ENCODE results near the gene SURF6.
A peak's percentile ranks its signal among the peaks of the same experiment; 100 is the strongest.

Gene SURF6

GRCh38 chr9:133375116-133375723, 39.2 kb upstream of the SURF6 start:
- no peaks in the 10 kb centered on the region for H3K27me3 ChIP-seq (replicated peaks in 2 of 5; ENCODE audit: control insufficient read depth in 4 of 5, insufficient read depth in 5 of 5, low read length in 4 of 5)
- peak overlapping the region; percentile 79 to 91 (median 83) for H3K4me3 ChIP-seq (ENCODE audit: control insufficient read depth in 1 of 7, extremely low read depth in 1 of 7, insufficient read depth in 4 of 7, low read depth in 2 of 7, low read length in 6 of 7)
- peaks cover 0 to 30% (median 11%) of the 10 kb centered on the region in 4 experiments for H3K36me3 ChIP-seq (ENCODE audit: control insufficient read depth in 4 of 4, insufficient read depth in 4 of 4, low read length in 3 of 4)
- 0% methylated on average over 23 of the region's 39 CpGs for WGBS (ENCODE audit: insufficient coverage)
- peak overlapping the region; percentile 74 to 95 for H3K27ac ChIP-seq (ENCODE audit: insufficient read depth in 1 of 2, low read depth in 1 of 2, low read length in 2 of 2, poor library complexity in 1 of 2, severe bottlenecking in 2 of 2)
- H3K9me3 ChIP-seq (ENCODE audit: control extremely low read depth in 1 of 5, control insufficient read depth in 4 of 5, insufficient read depth in 2 of 5, low read depth in 1 of 5, low read length in 4 of 5), result peaks cover 0 to 1% (median 0%) of the 10 kb centered on the region in 5 experiments
- DNase-seq, result no peak
- peaks cover 8 to 49% (median 43%) of the 10 kb centered on the region in 4 experiments for H3K4me1 ChIP-seq (ENCODE audit: control extremely low read depth in 1 of 4, control insufficient read depth in 4 of 4, insufficient read depth in 4 of 4, low read length in 3 of 4)
- CTCF ChIA-PET, result interaction anchor here (1.3 to 7.6 kb wide), 3 partner anchors 17 to 190 kb away, joined by 3 to 75 read pairs (median 3); partner anchors contain the start of genes SURF1 and SURF2
- POLR2A ChIA-PET, result interaction anchor here (0.8 to 1.4 kb wide), 5 partner anchors 9 to 27 kb away, joined by 3 to 4 read pairs (median 3); no protein-coding TSS in a partner anchor

- H3K9me3 ChIP-seq (ENCODE audit: control extremely low read depth in 1 of 5, control insufficient read depth in 4 of 5, insufficient read depth in 2 of 5, low read depth in 1 of 5, low read length in 4 of 5), result peaks cover 0 to 1% (median 0%) of the 10 kb centered on the region in 5 experiments
- CTCF ChIA-PET, result interaction anchor here (1.3 to 7.6 kb wide), 3 partner anchors 17 to 189 kb away, joined by 3 to 75 read pairs (median 3); partner anchors contain the start of genes SURF1 and SURF2
- 19% methylated on average over 8 of the region's 12 CpGs for WGBS (ENCODE audit: insufficient coverage)
- H3K27ac ChIP-seq (ENCODE audit: insufficient read depth in 1 of 2, low read depth in 1 of 2, low read length in 2 of 2, poor library complexity in 1 of 2, severe bottlenecking in 2 of 2), result peak overlapping the region; percentile 74 to 95
- H3K27me3 ChIP-seq (replicated peaks in 2 of 5; ENCODE audit: control insufficient read depth in 4 of 5, insufficient read depth in 5 of 5, low read length in 4 of 5), result no peaks in the 10 kb centered on the region
- H3K36me3 ChIP-seq (ENCODE audit: control insufficient read depth in 4 of 4, insufficient read depth in 4 of 4, low read length in 3 of 4), result peaks cover 0 to 35% (median 14%) of the 10 kb centered on the region in 4 experiments
- POLR2A ChIA-PET, result interaction anchor here (1.0 to 1.4 kb wide), 4 partner anchors 9 to 41 kb away, joined by 3 to 4 read pairs (median 4); no protein-coding TSS in a partner anchor
- peak; percentile 54 to 82 (median 80) for DNase-seq
- H3K4me1 ChIP-seq (ENCODE audit: control extremely low read depth in 1 of 4, control insufficient read depth in 4 of 4, insufficient read depth in 4 of 4, low read length in 3 of 4), result peaks cover 8 to 49% (median 43%) of the 10 kb centered on the region in 4 experiments
- peak overlapping the region; percentile 79 to 91 (median 83) for H3K4me3 ChIP-seq (ENCODE audit: control insufficient read depth in 1 of 7, extremely low read depth in 1 of 7, insufficient read depth in 4 of 7, low read depth in 2 of 7, low read length in 6 of 7)
These were observed 38.7 kb upstream of the SURF6 start for GRCh38 chr9:133374612-133375115.

GRCh38 chr9:133372144-133372543, 36.2 kb upstream of the SURF6 start:
- no peaks in the 10 kb centered on the region for H3K27me3 ChIP-seq (replicated peaks in 2 of 5; ENCODE audit: control insufficient read depth in 4 of 5, insufficient read depth in 5 of 5, low read length in 4 of 5)
- WGBS (ENCODE audit: insufficient coverage), result 93% methylated on average over 7 of the region's 7 CpGs
- CTCF ChIA-PET, result interaction anchor here (1.0 to 7.6 kb wide), 8 partner anchors 9 to 42 kb away, joined by 3 to 75 read pairs (median 5); partner anchors contain the start of genes RPL7A, SURF1 and SURF2
- H3K27ac ChIP-seq (ENCODE audit: insufficient read depth in 1 of 2, low read depth in 1 of 2, low read length in 2 of 2, poor library complexity in 1 of 2, severe bottlenecking in 2 of 2), result peak overlapping the region; percentile 6 to 41
- H3K36me3 ChIP-seq (ENCODE audit: control insufficient read depth in 4 of 4, insufficient read depth in 4 of 4, low read length in 3 of 4), result peaks cover 4 to 60% (median 22%) of the 10 kb centered on the region in 4 experiments
- no peaks in the 10 kb centered on the region for H3K9me3 ChIP-seq (ENCODE audit: control extremely low read depth in 1 of 5, control insufficient read depth in 4 of 5, insufficient read depth in 2 of 5, low read depth in 1 of 5, low read length in 4 of 5)
- H3K4me3 ChIP-seq (ENCODE audit: control insufficient read depth in 1 of 7, extremely low read depth in 1 of 7, insufficient read depth in 4 of 7, low read depth in 2 of 7, low read length in 6 of 7), result no peak overlapping the region
- POLR2A ChIA-PET, result interaction anchor here (1.7 to 1.9 kb wide), 2 partner anchors 9 to 12 kb away, joined by 5 to 7 read pairs; no protein-coding TSS in a partner anchor
- H3K4me1 ChIP-seq (ENCODE audit: control extremely low read depth in 1 of 4, control insufficient read depth in 4 of 4, insufficient read depth in 4 of 4, low read length in 3 of 4), result peaks cover 8 to 51% (median 44%) of the 10 kb centered on the region in 4 experiments
- DNase-seq, result no peak

GRCh38 chr9:133371261-133371711, 35.3 kb upstream of the SURF6 start:
- H3K9me3 ChIP-seq (ENCODE audit: control extremely low read depth in 1 of 5, control insufficient read depth in 4 of 5, insufficient read depth in 2 of 5, low read depth in 1 of 5, low read length in 4 of 5), result no peaks in the 10 kb centered on the region
- H3K4me1 ChIP-seq (ENCODE audit: control extremely low read depth in 1 of 4, control insufficient read depth in 4 of 4, insufficient read depth in 4 of 4, low read length in 3 of 4), result peaks cover 8 to 44% (median 38%) of the 10 kb centered on the region in 4 experiments
- H3K27me3 ChIP-seq (replicated peaks in 2 of 5; ENCODE audit: control insufficient read depth in 4 of 5, insufficient read depth in 5 of 5, low read length in 4 of 5), result no peaks in the 10 kb centered on the region
- CTCF ChIA-PET, result interaction anchor here (0.7 to 7.6 kb wide), 12 partner anchors 8 to 191 kb away, joined by 3 to 75 read pairs (median 4); partner anchors contain the start of genes RPL7A, SURF1 and SURF2
- peak; percentile 43 to 70 (median 54) for DNase-seq
- H3K4me3 ChIP-seq (ENCODE audit: control insufficient read depth in 1 of 7, extremely low read depth in 1 of 7, insufficient read depth in 4 of 7, low read depth in 2 of 7, low read length in 6 of 7), result peak overlapping the region in 1 of 7 experiments; percentile 8
- peak overlapping the region in 1 of 2 experiments; percentile 41 for H3K27ac ChIP-seq (ENCODE audit: insufficient read depth in 1 of 2, low read depth in 1 of 2, low read length in 2 of 2, poor library complexity in 1 of 2, severe bottlenecking in 2 of 2)
- POLR2A ChIA-PET, result interaction anchor here (1.1 to 1.9 kb wide), 2 partner anchors 12 to 23 kb away, joined by 5 to 7 read pairs; partner anchors contain the start of genes MED22 and RPL7A
- peaks cover 7 to 68% (median 29%) of the 10 kb centered on the region in 4 experiments for H3K36me3 ChIP-seq (ENCODE audit: control insufficient read depth in 4 of 4, insufficient read depth in 4 of 4, low read length in 3 of 4)
- WGBS (ENCODE audit: insufficient coverage), result 25% methylated on average over 12 of the region's 12 CpGs

GRCh38 chr9:133370685-133371084, 34.7 kb upstream of the SURF6 start:
- H3K36me3 ChIP-seq (ENCODE audit: control insufficient read depth in 4 of 4, insufficient read depth in 4 of 4, low read length in 3 of 4), result peaks cover 12 to 74% (median 35%) of the 10 kb centered on the region in 4 experiments
- H3K27ac ChIP-seq (ENCODE audit: insufficient read depth in 1 of 2, low read depth in 1 of 2, low read length in 2 of 2, poor library complexity in 1 of 2, severe bottlenecking in 2 of 2), result peak overlapping the region in 1 of 2 experiments; percentile 41
- H3K4me1 ChIP-seq (ENCODE audit: control extremely low read depth in 1 of 4, control insufficient read depth in 4 of 4, insufficient read depth in 4 of 4, low read length in 3 of 4), result peaks cover 8 to 43% (median 36%) of the 10 kb centered on the region in 4 experiments
- peak overlapping the region in 1 of 7 experiments; percentile 8 for H3K4me3 ChIP-seq (ENCODE audit: control insufficient read depth in 1 of 7, extremely low read depth in 1 of 7, insufficient read depth in 4 of 7, low read depth in 2 of 7, low read length in 6 of 7)
- H3K9me3 ChIP-seq (ENCODE audit: control extremely low read depth in 1 of 5, control insufficient read depth in 4 of 5, insufficient read depth in 2 of 5, low read depth in 1 of 5, low read length in 4 of 5), result no peaks in the 10 kb centered on the region
- 69% methylated on average over 7 of the region's 9 CpGs for WGBS (ENCODE audit: insufficient coverage)
- ChIA-PET CTCF (interaction anchor here (0.7 to 7.6 kb wide), 10 partner anchors 8 to 190 kb away, joined by 3 to 75 read pairs (median 5); partner anchors contain the start of genes RPL7A, SURF1 and SURF2), POLR2A (interaction anchor here (1.1 to 1.9 kb wide), 2 partner anchors 11 to 22 kb away, joined by 5 to 7 read pairs; partner anchors contain the start of genes MED22 and RPL7A)
- no peak for DNase-seq
- H3K27me3 ChIP-seq (replicated peaks in 2 of 5; ENCODE audit: control insufficient read depth in 4 of 5, insufficient read depth in 5 of 5, low read length in 4 of 5), result no peaks in the 10 kb centered on the region

- H3K27me3 ChIP-seq (replicated peaks in 2 of 5; ENCODE audit: control insufficient read depth in 4 of 5, insufficient read depth in 5 of 5, low read length in 4 of 5), result no peaks in the 10 kb centered on the region
- CTCF ChIA-PET, result interaction anchor here (7.6 kb wide), 1 partner anchor 12 kb away, joined by 75 read pairs; the partner anchor contains the start of genes SURF1 and SURF2
- DNase-seq, result no peak
- H3K9me3 ChIP-seq (ENCODE audit: control extremely low read depth in 1 of 5, control insufficient read depth in 4 of 5, insufficient read depth in 2 of 5, low read depth in 1 of 5, low read length in 4 of 5), result no peaks in the 10 kb centered on the region
- WGBS (ENCODE audit: insufficient coverage), result 99% methylated on average over 7 of the region's 7 CpGs
- peaks cover 5 to 39% (median 33%) of the 10 kb centered on the region in 4 experiments for H3K4me1 ChIP-seq (ENCODE audit: control extremely low read depth in 1 of 4, control insufficient read depth in 4 of 4, insufficient read depth in 4 of 4, low read length in 3 of 4)
- peak overlapping the region in 1 of 2 experiments; percentile 5 for H3K27ac ChIP-seq (ENCODE audit: insufficient read depth in 1 of 2, low read depth in 1 of 2, low read length in 2 of 2, poor library complexity in 1 of 2, severe bottlenecking in 2 of 2)
- POLR2A ChIA-PET, result no interaction called here
- H3K36me3 ChIP-seq (ENCODE audit: control insufficient read depth in 4 of 4, insufficient read depth in 4 of 4, low read length in 3 of 4), result peaks cover 14 to 82% (median 41%) of the 10 kb centered on the region in 4 experiments
- no peak overlapping the region for H3K4me3 ChIP-seq (ENCODE audit: control insufficient read depth in 1 of 7, extremely low read depth in 1 of 7, insufficient read depth in 4 of 7, low read depth in 2 of 7, low read length in 6 of 7)
These were observed 33.9 kb upstream of the SURF6 start for GRCh38 chr9:133369933-133370332.
